Esophagus muscularis mucosa (tissue), 4 donors: ENCODE data around the gene S100A3. TPM values are rescaled to one million over a fixed set of nuclear protein-coding genes. Genes with fewer than 3 reads are reported as not detected.
A peak's percentile ranks its signal among the peaks of the same experiment; 100 is the strongest.

ENCODE experiments used
- DNase-seq: peaks from one replicate; pipeline ENCODE4 v3.0.0-alpha.2; 2017; ENCODE audit errors: extremely low spot score
- H3K27ac ChIP-seq, 4 donors: fragments of 200-600 bp; sonication (generic); replicated peaks in 1 of 4; 1 replicate in 3 of 4; 2 replicates in 1 of 4; pipeline ENCODE4 v1.5.1; 2016 to 2019; ENCODE audit warnings: mild to moderate bottlenecking in 1 of 4
- H3K27me3 ChIP-seq, 4 donors: fragments of 200-600 bp; sonication (generic); one replicate each; pipeline versions ENCODE4 v1.5.1 to v1.6.0; 2016 to 2019
- H3K36me3 ChIP-seq, 4 donors: fragments of 200-600 bp; sonication (generic); one replicate each; pipeline ENCODE4 v1.5.1; 2016 to 2019
- H3K4me1 ChIP-seq, 4 donors: fragments of 200-600 bp; sonication (generic); one replicate each; pipeline ENCODE4 v1.5.1; 2016 to 2019
- H3K4me3 ChIP-seq, 4 donors: fragments of 200-600 bp; sonication (generic); 1 replicate in 2 of 4; 2 replicates in 2 of 4; pipeline ENCODE4 v1.5.1; 2016 to 2019; ENCODE audit warnings: mild to moderate bottlenecking in 4 of 4, moderate library complexity in 1 of 4
- H3K9me3 ChIP-seq, 4 donors: fragments of 200-600 bp; sonication (generic); 1 replicate in 3 of 4; 2 replicates in 1 of 4; pipeline ENCODE4 v1.5.1; 2016 to 2019
- EP300 ChIP-seq: sonication (generic); formaldehyde crosslinking; IDR thresholded peaks from one replicate; pipeline ENCODE4 v1.6.1; 2017; ENCODE audit warnings: antibody characterized with exemption
- POLR2A ChIP-seq: fragments of 450-650 bp; IDR thresholded peaks from one replicate; pipeline ENCODE4 v1.6.1; 2017; ENCODE audit warnings: antibody characterized with exemption, moderate library complexity, mild to moderate bottlenecking, low read depth
- POLR2AphosphoS5 ChIP-seq, 2 donors: sonication (generic); formaldehyde crosslinking; IDR thresholded peaks; one replicate each; pipeline ENCODE4 v1.6.1; 2017; ENCODE audit warnings: antibody characterized with exemption in 2 of 2
- WGBS: methylation state at CpG from one replicate; pipeline ENCODE4 v1.1.5; 2018; 5-methylcytosine and 5-hydroxymethylcytosine counted together
- intact Hi-C: fragments of 100-400 bp; cut with DNase I; formaldehyde crosslinking; loops from one replicate; pipeline ENCODE4 v1.15.1; 2023
- total RNA-seq, 4 donors: library from RNA; depleted of rRNA; stranded (reverse); fragments of >200 nt; gene quantifications; one replicate each; pipeline versions ENCODE4 v1.1.0 to v1.2.1, GENCODE V29; 2016
- TF ChIP-seq, protein P1 (sequence below), 3 experiments: fragments of 200-600 bp in 2 of 3; fragments of 450-650 bp in 1 of 3; sonication (generic) in 2 of 3; IDR thresholded peaks; one replicate each; pipeline ENCODE4 v1.5.1; 2017 to 2019; ENCODE audit warnings: antibody characterized with exemption in 3 of 3, mild to moderate bottlenecking in 2 of 3, moderate library complexity in 1 of 3

The S100A3 gene
- total RNA-seq, 4 donors from 2014 or later, result 2.1 to 4.2 (median 2.7) TPM; not detected in 1

DNA sequence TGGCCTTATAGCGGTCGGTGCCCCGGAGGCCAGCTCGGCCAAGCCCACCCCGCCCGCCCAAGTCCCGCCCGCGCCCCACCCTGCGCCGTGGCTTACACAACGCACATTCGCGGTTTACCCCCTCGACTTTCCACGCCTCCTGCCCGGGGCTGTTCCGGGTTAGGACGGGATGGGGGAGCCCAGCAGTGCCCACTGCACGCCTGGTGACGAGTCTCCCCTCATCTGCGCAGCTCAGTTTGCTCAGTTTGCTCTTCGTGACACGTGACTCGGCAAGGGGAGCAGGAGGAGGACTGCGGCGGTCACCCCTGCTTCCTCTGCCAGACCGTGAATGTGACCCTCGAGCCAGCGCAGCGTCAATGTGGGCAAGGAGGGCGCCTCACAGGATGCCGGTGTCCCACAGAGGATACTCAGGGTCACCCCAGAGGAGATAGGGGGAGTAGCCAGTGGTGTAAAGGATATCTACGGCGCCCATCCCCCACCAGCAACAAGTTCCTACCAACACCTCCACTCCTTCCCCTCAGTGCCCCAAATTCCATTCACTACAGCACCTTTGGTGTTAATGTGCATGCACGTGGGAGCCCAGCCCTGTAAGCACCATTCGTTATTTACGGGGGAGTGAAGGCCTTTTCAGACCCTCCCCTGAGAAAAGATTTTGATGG, 12.9 kb downstream of the S100A3 start:
- H3K9me3 ChIP-seq, result no peaks in the 10 kb centered on the region
- H3K4me1 ChIP-seq, result peaks cover 34 to 56% (median 50%) of the 10 kb centered on the region in 4 donors
- peak overlapping the region; percentile 96 to 99 (median 97) for H3K27ac ChIP-seq
- peaks cover 0 to 7% (median 3%) of the 10 kb centered on the region in 4 donors for H3K36me3 ChIP-seq
- under 1% methylated on average over 34 of the region's 38 CpGs for WGBS
- H3K27me3 ChIP-seq, result no peaks in the 10 kb centered on the region
- intact Hi-C loops, result no loop called here
- peak overlapping the region; percentile 70 to 91 (median 85) for H3K4me3 ChIP-seq
- DNase-seq, result peak; percentile 98
- TF ChIP-seq, protein P1, sequence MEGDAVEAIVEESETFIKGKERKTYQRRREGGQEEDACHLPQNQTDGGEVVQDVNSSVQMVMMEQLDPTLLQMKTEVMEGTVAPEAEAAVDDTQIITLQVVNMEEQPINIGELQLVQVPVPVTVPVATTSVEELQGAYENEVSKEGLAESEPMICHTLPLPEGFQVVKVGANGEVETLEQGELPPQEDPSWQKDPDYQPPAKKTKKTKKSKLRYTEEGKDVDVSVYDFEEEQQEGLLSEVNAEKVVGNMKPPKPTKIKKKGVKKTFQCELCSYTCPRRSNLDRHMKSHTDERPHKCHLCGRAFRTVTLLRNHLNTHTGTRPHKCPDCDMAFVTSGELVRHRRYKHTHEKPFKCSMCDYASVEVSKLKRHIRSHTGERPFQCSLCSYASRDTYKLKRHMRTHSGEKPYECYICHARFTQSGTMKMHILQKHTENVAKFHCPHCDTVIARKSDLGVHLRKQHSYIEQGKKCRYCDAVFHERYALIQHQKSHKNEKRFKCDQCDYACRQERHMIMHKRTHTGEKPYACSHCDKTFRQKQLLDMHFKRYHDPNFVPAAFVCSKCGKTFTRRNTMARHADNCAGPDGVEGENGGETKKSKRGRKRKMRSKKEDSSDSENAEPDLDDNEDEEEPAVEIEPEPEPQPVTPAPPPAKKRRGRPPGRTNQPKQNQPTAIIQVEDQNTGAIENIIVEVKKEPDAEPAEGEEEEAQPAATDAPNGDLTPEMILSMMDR (IDR thresholded peaks at IDR 0.05), result no peak
- TF ChIP-seq EP300 (no peak), POLR2AphosphoS5 (IDR thresholded peaks at IDR 0.05) (peak; percentile 88 to 97), POLR2A (no peak)

DNA sequence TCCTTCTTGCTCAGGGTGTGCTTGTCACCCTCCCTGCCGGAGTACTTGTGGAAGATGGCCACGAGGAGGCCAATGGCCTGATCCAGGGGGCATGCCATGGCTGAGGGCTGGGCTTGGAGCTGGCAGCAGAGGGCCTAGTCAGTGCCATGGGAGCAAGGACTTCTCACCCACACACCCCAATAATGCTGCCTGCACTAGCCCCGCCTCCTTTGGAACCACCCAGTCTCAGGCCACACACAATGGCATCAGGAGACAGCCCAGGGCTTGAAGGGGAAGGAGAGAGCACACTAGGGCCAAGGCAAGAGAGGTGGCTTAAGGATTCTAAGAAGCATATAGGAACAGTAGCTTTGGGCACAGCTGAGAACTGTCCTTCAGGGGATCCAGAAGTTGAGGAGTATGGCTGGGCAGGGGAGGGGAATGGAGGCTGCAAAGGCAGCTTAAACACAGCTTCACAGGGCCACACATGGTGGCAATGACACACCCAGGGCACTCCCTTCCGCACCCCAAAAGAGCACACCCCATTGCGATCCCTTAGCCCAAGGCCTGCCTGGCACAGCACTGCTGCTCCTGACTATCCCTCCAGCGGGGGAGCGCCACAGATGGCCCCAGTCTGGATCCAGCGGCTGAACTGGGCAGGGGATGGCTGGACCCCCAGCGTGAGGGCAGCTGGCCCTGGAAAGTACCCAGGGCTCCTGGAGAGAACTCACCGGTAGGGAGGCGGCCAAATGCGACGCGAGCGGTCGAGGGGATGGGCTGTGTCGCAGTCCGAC, 13.6 kb downstream of the S100A3 start, which contains the start of gene S100A6:
Gene S100A6 (minus strand): TSS at position 750 of the 770 bp plus-strand sequence. CDS start 652 bp downstream, at position 98.
- Histone ChIP-seq H3K9me3 (no peaks in the 10 kb centered on the region), H3K4me1 (peaks cover 34 to 53% (median 47%) of the 10 kb centered on the region in 4 donors), H3K36me3 (peaks cover 0 to 7% (median 3%) of the 10 kb centered on the region in 4 donors), H3K27me3 (no peaks in the 10 kb centered on the region), H3K27ac (peak within 1 kb of the TSS; percentile 96 to 99 (median 97)), H3K4me3 (peak within 1 kb of the TSS; percentile 70 to 91 (median 85))
- 8% methylated on average over 14 of the region's 18 CpGs for WGBS
- no peak for DNase-seq
- TF ChIP-seq EP300 (no peak), POLR2A (peak; percentile 52), POLR2AphosphoS5 (IDR thresholded peaks at IDR 0.05) (peak; percentile 72 to 95)
- TF ChIP-seq, protein P1 (IDR thresholded peaks at IDR 0.05), result peak in 2 of 3 experiments; percentile 14 to 26
- intact Hi-C loops, result no loop called here

DNA sequence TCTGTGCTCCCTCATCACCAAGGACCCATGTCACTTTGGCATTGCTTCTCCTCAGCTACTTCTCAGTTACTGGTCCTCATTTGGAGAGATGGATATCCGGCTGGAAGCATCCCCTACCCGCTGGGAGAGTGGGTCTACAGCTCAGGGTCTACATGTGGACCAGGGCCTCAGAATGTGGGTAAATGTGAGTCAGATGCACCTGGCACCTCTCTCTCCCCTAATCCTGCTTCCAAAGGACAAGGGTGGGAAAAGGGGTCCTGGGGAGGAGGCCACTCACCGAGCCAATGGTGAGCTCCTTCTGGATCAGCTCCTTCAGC, 14.2 kb downstream of the S100A3 start:
- H3K4me1 ChIP-seq, result peaks cover 34 to 49% (median 47%) of the 10 kb centered on the region in 4 donors
- H3K4me3 ChIP-seq, result peak overlapping the region; percentile 70 to 91 (median 85)
- TF ChIP-seq POLR2A (no peak), EP300 (no peak), POLR2AphosphoS5 (IDR thresholded peaks at IDR 0.05) (no peak)
- TF ChIP-seq, protein P1 (IDR thresholded peaks at IDR 0.05), result no peak
- WGBS, result 71% methylated on average over 3 of the region's 3 CpGs
- H3K9me3 ChIP-seq, result no peaks in the 10 kb centered on the region
- intact Hi-C loops, result loop anchor here (5.0 kb wide), 1 partner anchor 82 kb away; the partner anchor contains the start of gene S100A14
- H3K27me3 ChIP-seq, result no peaks in the 10 kb centered on the region
- H3K27ac ChIP-seq, result peak overlapping the region; percentile 96 to 99 (median 97)
- peaks cover 0 to 7% (median 3%) of the 10 kb centered on the region in 4 donors for H3K36me3 ChIP-seq
- no peak for DNase-seq

DNA sequence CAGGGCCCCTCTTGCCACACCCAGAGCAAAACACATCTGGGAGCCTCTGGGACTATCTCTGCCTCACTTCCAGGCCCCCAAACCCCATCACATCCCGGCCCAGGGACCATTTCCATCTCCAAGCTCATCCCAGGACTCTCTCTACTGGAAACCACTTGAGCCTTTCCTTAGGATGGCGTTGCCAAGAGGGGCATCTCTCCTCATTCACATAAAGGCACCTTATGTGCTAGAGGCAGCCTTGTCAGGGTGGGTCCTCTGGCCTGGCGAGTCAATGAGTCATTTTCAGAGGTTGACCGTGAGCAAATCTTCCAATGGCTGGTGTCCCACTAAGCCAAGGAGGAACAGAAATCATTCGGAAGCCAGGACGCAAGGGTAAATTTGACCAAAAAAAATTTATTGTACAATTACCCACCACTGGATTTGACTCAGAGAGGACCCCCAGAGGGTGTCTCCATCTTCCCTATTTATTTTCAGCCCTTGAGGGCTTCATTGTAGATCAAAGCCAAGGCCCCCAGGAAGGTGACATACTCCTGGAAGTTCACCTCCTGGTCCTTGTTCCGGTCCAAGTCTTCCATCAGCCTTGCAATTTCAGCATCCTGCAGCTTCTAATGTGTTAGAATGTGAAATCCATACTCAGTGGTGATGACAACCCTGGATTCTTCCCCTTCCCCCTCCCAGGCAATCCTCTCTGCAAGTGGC, 14.7 kb downstream of the S100A3 start:
- intact Hi-C loops, result loop anchor here (5.0 kb wide), 1 partner anchor 83 kb away; the partner anchor contains the start of gene S100A14
- DNase-seq, result no peak
- TF ChIP-seq, protein P1 (IDR thresholded peaks at IDR 0.05), result no peak
- TF ChIP-seq EP300, result no peak
- Histone ChIP-seq H3K36me3 (peaks cover 0 to 7% (median 3%) of the 10 kb centered on the region in 4 donors), H3K27me3 (no peaks in the 10 kb centered on the region), H3K4me1 (peaks cover 34 to 49% (median 47%) of the 10 kb centered on the region in 4 donors), H3K4me3 (peak overlapping the region; percentile 70 to 91 (median 85)), H3K27ac (peak overlapping the region; percentile 96 to 99 (median 97)), H3K9me3 (no peaks in the 10 kb centered on the region)
- 57% methylated on average over 7 of the region's 7 CpGs for WGBS
